ENCODE data around the gene ETNK2. TPM values are rescaled to one million over a fixed set of nuclear protein-coding genes. Genes with fewer than 3 reads are reported as not detected.

ETNK2 gene
- total RNA-seq, 2 donors from 2014 or later: 4.0 to 15.8 TPM

DNA sequence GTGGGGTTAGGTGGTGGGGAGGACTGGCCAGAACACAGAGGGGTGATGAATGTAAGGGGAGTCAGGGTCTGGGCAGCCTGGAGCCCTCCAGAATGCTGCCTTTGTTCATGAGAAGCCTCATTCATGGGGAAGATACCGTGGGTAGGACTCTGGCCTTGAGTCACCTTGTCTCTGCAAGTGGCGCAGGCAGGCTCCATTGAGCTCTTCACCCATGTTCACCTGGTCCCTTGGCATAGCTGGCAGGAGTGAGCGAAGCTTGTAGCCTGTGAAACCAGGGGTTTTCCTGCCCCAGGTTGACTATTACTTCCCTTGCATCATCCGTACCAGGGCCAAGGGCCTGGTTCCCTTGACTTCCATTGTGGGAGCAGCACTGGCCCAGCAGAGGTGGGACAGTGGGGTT is 53.2 kb downstream of the ETNK2 start:
- ATAC-seq (no peak), DNase-seq (no peak)
- Histone ChIP-seq H3K27ac (peak overlapping the region in 1 of 4 donors; percentile 34), H3K36me3 (replicated peaks in 1 of 2; ENCODE audit: insufficient read depth in 1 of 2, low read depth in 2 of 2) (no peaks in the 10 kb centered on the region), H3K9me3 (no peaks in the 10 kb centered on the region), H3K4me1 (peaks cover 53% of the 10 kb centered on the region), H3K27me3 (no peaks in the 10 kb centered on the region), H3K4me3 (no peak overlapping the region)
- WGBS, 2 donors: 75 to 85% methylated on average over 2 to 4 of the region's 4 CpGs
- intact Hi-C loops (cut with DNase I): no loop called here
- TF ChIP-seq CTCF (IDR thresholded peaks at IDR 0.05) (no peak), POLR2A (IDR thresholded peaks at IDR 0.05) (no peak)

DNA sequence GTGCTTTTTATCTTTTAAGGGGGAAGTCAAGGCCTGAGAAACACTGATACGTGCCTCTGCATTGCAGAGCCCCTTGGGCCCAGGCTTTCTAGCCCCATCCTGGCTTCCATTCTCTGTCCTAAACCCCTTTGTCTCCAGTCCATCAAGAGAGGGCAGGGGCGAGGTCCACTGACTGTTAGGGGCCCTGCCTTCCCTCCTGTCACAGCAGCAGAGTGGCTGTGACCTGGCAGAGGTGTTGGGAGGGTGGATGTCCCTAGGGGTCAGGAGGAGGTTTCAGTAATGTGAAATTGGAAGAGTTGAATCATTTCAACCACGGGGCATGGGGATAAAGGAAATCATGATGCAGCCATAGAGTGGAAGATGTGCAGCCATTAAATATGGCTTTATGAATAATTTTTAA is 54.9 kb downstream of the ETNK2 start:
- intact Hi-C loops (cut with DNase I): no loop called here
- Histone ChIP-seq H3K4me1 (peaks cover 53% of the 10 kb centered on the region), H3K36me3 (replicated peaks in 1 of 2; ENCODE audit: insufficient read depth in 1 of 2, low read depth in 2 of 2) (no peaks in the 10 kb centered on the region), H3K9me3 (no peaks in the 10 kb centered on the region), H3K4me3 (no peak overlapping the region), H3K27ac (no peak overlapping the region), H3K27me3 (no peaks in the 10 kb centered on the region)
- no peak for DNase-seq
- TF ChIP-seq POLR2A (IDR thresholded peaks at IDR 0.05) (no peak), CTCF (IDR thresholded peaks at IDR 0.05) (no peak)
- ATAC-seq: no peak
- WGBS, 2 donors: 68 to 85% methylated on average over 3 of the region's 3 CpGs

GRCh38 chr1:204094856-204095634 is 56.8 kb downstream of the ETNK2 start:
- H3K4me1 ChIP-seq: peaks cover 52% of the 10 kb centered on the region
- no peak for DNase-seq
- H3K4me3 ChIP-seq: no peak overlapping the region
- no peak for ATAC-seq
- no peak for TF ChIP-seq CTCF (IDR thresholded peaks at IDR 0.05)
- no peak for TF ChIP-seq POLR2A (IDR thresholded peaks at IDR 0.05)
- H3K36me3 ChIP-seq (replicated peaks in 1 of 2; ENCODE audit: insufficient read depth in 1 of 2, low read depth in 2 of 2): no peaks in the 10 kb centered on the region
- H3K27me3 ChIP-seq: no peaks in the 10 kb centered on the region
- intact Hi-C loops (cut with DNase I): no loop called here
- H3K27ac ChIP-seq: peak overlapping the region in 2 of 4 donors; percentile 5 to 77
- 75 to 82% methylated on average over 14 to 15 of the region's 15 CpGs for WGBS, 2 donors
- H3K9me3 ChIP-seq: no peaks in the 10 kb centered on the region

DNA sequence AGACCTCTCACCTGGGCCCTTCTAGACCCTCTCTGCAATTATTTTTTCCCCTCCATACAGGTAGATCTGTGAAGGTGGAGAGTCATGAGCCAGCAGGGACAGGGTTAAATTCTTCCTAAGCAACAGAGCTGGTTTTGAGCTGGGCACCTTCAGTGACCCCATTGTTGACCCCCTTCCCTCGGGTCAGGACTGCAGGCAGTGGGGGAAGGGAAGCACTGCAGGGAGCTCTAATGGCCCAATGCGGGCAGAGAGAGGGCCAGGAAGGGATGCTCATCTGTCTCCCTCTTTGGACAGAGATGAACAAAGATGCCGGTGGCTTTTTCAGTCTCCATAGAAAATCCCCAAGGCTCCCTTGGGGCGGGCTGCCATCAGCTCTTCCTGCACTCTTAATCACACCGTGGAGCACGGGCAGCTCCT is 57.5 kb downstream of the ETNK2 start:
- Histone ChIP-seq H3K36me3 (replicated peaks in 1 of 2; ENCODE audit: insufficient read depth in 1 of 2, low read depth in 2 of 2) (no peaks in the 10 kb centered on the region), H3K27me3 (no peaks in the 10 kb centered on the region), H3K4me1 (peaks cover 59% of the 10 kb centered on the region), H3K27ac (peak overlapping the region; percentile 5 to 78 (median 76)), H3K9me3 (no peaks in the 10 kb centered on the region), H3K4me3 (no peak overlapping the region)
- intact Hi-C loops (cut with DNase I): no loop called here
- ATAC-seq (no peak), DNase-seq (no peak)
- no peak for TF ChIP-seq POLR2A (IDR thresholded peaks at IDR 0.05)
- no peak for TF ChIP-seq CTCF (IDR thresholded peaks at IDR 0.05)
- WGBS, 2 donors: 56 to 72% methylated on average over 6 of the region's 6 CpGs

- no peak for DNase-seq
- no peaks in the 10 kb centered on the region for H3K9me3 ChIP-seq
- H3K36me3 ChIP-seq (replicated peaks in 1 of 2; ENCODE audit: insufficient read depth in 1 of 2, low read depth in 2 of 2): no peaks in the 10 kb centered on the region
- TF ChIP-seq CTCF (IDR thresholded peaks at IDR 0.05) (no peak), POLR2A (IDR thresholded peaks at IDR 0.05) (no peak)
- peak overlapping the region; percentile 75 to 82 (median 78) for H3K27ac ChIP-seq
- no peak overlapping the region for H3K4me3 ChIP-seq
- peaks cover 59% of the 10 kb centered on the region for H3K4me1 ChIP-seq
- no peak for ATAC-seq
- 67 to 74% methylated on average over 2 of the region's 2 CpGs for WGBS, 2 donors
- H3K27me3 ChIP-seq: no peaks in the 10 kb centered on the region
- intact Hi-C loops (cut with DNase I): no loop called here
Observed at GRCh38 chr1:204093781-204094180, 58.1 kb downstream of the ETNK2 start.

All from body of pancreas (tissue), 4 donors.